Tibial artery (tissue), 4 donors: ENCODE data around the gene OGFOD3.
A peak's percentile ranks its signal among the peaks of the same experiment; 100 is the strongest.

Experiments used
- DNase-seq, 2 donors: peaks; one replicate each; pipeline ENCODE4 v3.0.0-alpha.2; 2019
- H3K27ac ChIP-seq, 2 donors: fragments of 200-600 bp; sonication (generic) in 1 of 2; 1 replicate in 1 of 2; 2 replicates in 1 of 2; pipeline ENCODE4 v1.5.1; 2018 to 2019; ENCODE audit warnings: mild to moderate bottlenecking in 1 of 2
- H3K27me3 ChIP-seq, 2 donors: fragments of 200-600 bp; sonication (generic) in 1 of 2; one replicate each; pipeline versions ENCODE4 v1.5.1 to v1.6.0; 2016 to 2019
- H3K36me3 ChIP-seq, 3 donors: fragments of 200-600 bp; sonication (generic) in 2 of 3; one replicate each; pipeline ENCODE4 v1.5.1; 2016 to 2019; ENCODE audit warnings: mild to moderate bottlenecking in 2 of 3
- H3K4me1 ChIP-seq, 4 donors: fragments of 200-600 bp; sonication (generic) in 2 of 4; 1 replicate in 3 of 4; 2 replicates in 1 of 4; pipeline ENCODE4 v1.5.1; 2016 to 2019
- H3K4me3 ChIP-seq, 2 donors: fragments of 200-600 bp; sonication (generic) in 1 of 2; 1 replicate in 1 of 2; 2 replicates in 1 of 2; pipeline ENCODE4 v1.5.1; 2018 to 2019; ENCODE audit warnings: mild to moderate bottlenecking in 2 of 2
- H3K9me3 ChIP-seq, 3 donors: fragments of 200-600 bp; sonication (generic) in 1 of 3; one replicate each; pipeline ENCODE4 v1.5.1; 2016 to 2019
- CTCF ChIP-seq, 2 experiments: fragments of 200-600 bp in 1 of 2; fragments of 450-650 bp in 1 of 2; IDR thresholded peaks; one replicate each; pipeline ENCODE4 v1.5.1; 2017 to 2019; ENCODE audit warnings: antibody characterized with exemption in 2 of 2, mild to moderate bottlenecking in 1 of 2, moderate library complexity in 1 of 2
- intact Hi-C: fragments of 100-400 bp; cut with DNase I; formaldehyde crosslinking; loops from one replicate; pipeline ENCODE4 v1.15.0; 2023; ENCODE audit warnings: low total_unique reads

OGFOD3 gene

GRCh38 chr17:82445542-82445941 is 27.2 kb upstream of the OGFOD3 start:
- intact Hi-C loops = no loop called here
- H3K9me3 ChIP-seq = no peaks in the 10 kb centered on the region
- peaks cover 0 to 47% (median 21%) of the 10 kb centered on the region in 3 donors for H3K36me3 ChIP-seq
- H3K27me3 ChIP-seq = no peaks in the 10 kb centered on the region
- no peak for TF ChIP-seq CTCF (IDR thresholded peaks at IDR 0.05)
- H3K4me1 ChIP-seq = peaks cover 0 to 40% (median 21%) of the 10 kb centered on the region in 4 donors
- no peak for DNase-seq
- peak overlapping the region; percentile 28 to 34 for H3K27ac ChIP-seq
- no peak overlapping the region for H3K4me3 ChIP-seq

- intact Hi-C loops = no loop called here
- Histone ChIP-seq H3K36me3 (peaks cover 0 to 52% (median 21%) of the 10 kb centered on the region in 3 donors), H3K4me1 (peaks cover 0 to 37% (median 20%) of the 10 kb centered on the region in 4 donors), H3K4me3 (no peak overlapping the region), H3K27ac (peak overlapping the region; percentile 28 to 34), H3K9me3 (no peaks in the 10 kb centered on the region), H3K27me3 (no peaks in the 10 kb centered on the region)
- DNase-seq = peak in 1 of 2 donors; percentile 74
- TF ChIP-seq CTCF (IDR thresholded peaks at IDR 0.05) = no peak
Measured at GRCh38 chr17:82444941-82445521, 26.6 kb upstream of the OGFOD3 start.

GRCh38 chr17:82444284-82444893 is 26.0 kb upstream of the OGFOD3 start:
- Histone ChIP-seq H3K9me3 (no peaks in the 10 kb centered on the region), H3K36me3 (peaks cover 0 to 59% (median 26%) of the 10 kb centered on the region in 3 donors), H3K27me3 (no peaks in the 10 kb centered on the region), H3K27ac (no peak overlapping the region), H3K4me1 (peaks cover 0 to 31% (median 14%) of the 10 kb centered on the region in 4 donors), H3K4me3 (no peak overlapping the region)
- intact Hi-C loops = no loop called here
- no peak for TF ChIP-seq CTCF (IDR thresholded peaks at IDR 0.05)
- no peak for DNase-seq

- Histone ChIP-seq H3K9me3 (no peaks in the 10 kb centered on the region), H3K36me3 (peaks cover 0 to 66% (median 26%) of the 10 kb centered on the region in 3 donors), H3K4me1 (peaks cover 0 to 26% (median 9%) of the 10 kb centered on the region in 4 donors), H3K27me3 (no peaks in the 10 kb centered on the region), H3K27ac (no peak overlapping the region), H3K4me3 (no peak overlapping the region)
- no peak for TF ChIP-seq CTCF (IDR thresholded peaks at IDR 0.05)
- DNase-seq = no peak
- intact Hi-C loops = no loop called here
Measured at GRCh38 chr17:82443465-82444283, 25.3 kb upstream of the OGFOD3 start.

GRCh38 chr17:82442643-82443464 is 24.5 kb upstream of the OGFOD3 start:
- H3K4me3 ChIP-seq = no peak overlapping the region
- H3K9me3 ChIP-seq = no peaks in the 10 kb centered on the region
- no peak for DNase-seq
- H3K27ac ChIP-seq = no peak overlapping the region
- H3K27me3 ChIP-seq = no peaks in the 10 kb centered on the region
- TF ChIP-seq CTCF (IDR thresholded peaks at IDR 0.05) = no peak
- H3K36me3 ChIP-seq = peaks cover 0 to 72% (median 26%) of the 10 kb centered on the region in 3 donors
- intact Hi-C loops = no loop called here
- peaks cover 0 to 26% (median 9%) of the 10 kb centered on the region in 4 donors for H3K4me1 ChIP-seq
